22Rv1 (cell line): Measurements from ENCODE around the gene ZACN.
"Not testable (repeated sequence)": the region's sequence is repeated elsewhere in the genome, so short reads cannot be mapped to it uniquely, and the experiment has no call there.

Source experiments
- H3K27ac ChIP-seq: fragments of 450-650 bp; 2 replicates; pipeline ENCODE4 v1.5.1; 2017
- CTCF ChIP-seq: fragments of 450-650 bp; IDR thresholded peaks from 2 replicates; pipeline ENCODE4 v1.5.1; 2017; ENCODE audit warnings: mild to moderate bottlenecking
- ZFX ChIP-seq: fragments of 450-650 bp; IDR thresholded peaks from 2 replicates; pipeline ENCODE4 v1.6.1; 2017; ENCODE audit warnings: antibody characterized with exemption, borderline replicate concordance

The ZACN gene

GRCh38 chr17:76075364-76076145 is 3.4 kb upstream of the ZACN start:
- peak; percentile 70 for TF ChIP-seq CTCF
- TF ChIP-seq ZFX = no peak
- H3K27ac ChIP-seq = no peak overlapping the region

- H3K27ac ChIP-seq = no peak overlapping the region
- no peak for TF ChIP-seq CTCF
- TF ChIP-seq ZFX = no peak
Observed at GRCh38 chr17:76076146-76076764, 2.7 kb upstream of the ZACN start.

- TF ChIP-seq ZFX = no peak
- no peak for TF ChIP-seq CTCF
Observed at GRCh38 chr17:76076765-76077583, 2.0 kb upstream of the ZACN start.

GRCh38 chr17:76077584-76078110 is 1.3 kb upstream of the ZACN start:
- H3K27ac ChIP-seq = no peak overlapping the region
- TF ChIP-seq ZFX = no peak
- no peak for TF ChIP-seq CTCF

More at GRCh38 chr17:76076765-76077583, 2.0 kb upstream of the ZACN start:
- no peak overlapping the region for H3K27ac ChIP-seq

GRCh38 chr17:76078370-76078769 is 612 bp upstream of the ZACN start:
- H3K27ac ChIP-seq = not testable (repeated sequence)

GRCh38 chr17:76079535-76079955 is 563 bp downstream of the ZACN start:
- TF ChIP-seq ZFX (no peak), CTCF (no peak)
- no peak overlapping the region for H3K27ac ChIP-seq

GRCh38 chr17:76079956-76080767 is 1.2 kb downstream of the ZACN start:
- no peak overlapping the region for H3K27ac ChIP-seq
- no peak for TF ChIP-seq ZFX
- TF ChIP-seq CTCF = no peak
